ENCODE results near the gene JAKMIP2. TPM values are rescaled to one million over a fixed set of nuclear protein-coding genes. Genes with fewer than 3 reads are reported as not detected.

JAKMIP2 gene
- total RNA-seq, 2 donors from 2014 or later, result 1.2 to 6.3 TPM

DNA sequence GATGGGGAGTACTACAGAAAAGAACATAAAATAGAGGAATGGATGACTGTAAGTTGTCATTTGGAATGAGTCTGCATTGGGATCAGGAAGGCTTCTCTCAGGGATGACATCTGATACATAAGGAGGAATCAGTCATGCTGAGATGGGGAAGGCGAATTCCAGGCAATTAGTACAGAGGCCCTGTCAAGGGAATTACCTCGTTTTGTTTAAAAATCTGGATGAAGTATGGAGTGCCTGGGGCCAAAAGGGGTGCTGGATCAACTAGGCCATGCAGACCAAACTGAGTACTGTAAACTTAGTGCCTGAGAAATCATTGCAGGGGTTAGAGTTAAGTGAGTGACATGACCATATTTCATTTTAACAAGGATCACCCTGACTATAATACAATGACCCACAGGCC lies 30.5 kb downstream of the JAKMIP2 start:
- Mint-ChIP-seq H3K9me3 (peaks cover 3 to 4% of the 10 kb centered on the region in 2 donors), H3K4me1 (ENCODE audit: low read depth) (no peaks in the 10 kb centered on the region), H3K27ac (no peak overlapping the region)

DNA sequence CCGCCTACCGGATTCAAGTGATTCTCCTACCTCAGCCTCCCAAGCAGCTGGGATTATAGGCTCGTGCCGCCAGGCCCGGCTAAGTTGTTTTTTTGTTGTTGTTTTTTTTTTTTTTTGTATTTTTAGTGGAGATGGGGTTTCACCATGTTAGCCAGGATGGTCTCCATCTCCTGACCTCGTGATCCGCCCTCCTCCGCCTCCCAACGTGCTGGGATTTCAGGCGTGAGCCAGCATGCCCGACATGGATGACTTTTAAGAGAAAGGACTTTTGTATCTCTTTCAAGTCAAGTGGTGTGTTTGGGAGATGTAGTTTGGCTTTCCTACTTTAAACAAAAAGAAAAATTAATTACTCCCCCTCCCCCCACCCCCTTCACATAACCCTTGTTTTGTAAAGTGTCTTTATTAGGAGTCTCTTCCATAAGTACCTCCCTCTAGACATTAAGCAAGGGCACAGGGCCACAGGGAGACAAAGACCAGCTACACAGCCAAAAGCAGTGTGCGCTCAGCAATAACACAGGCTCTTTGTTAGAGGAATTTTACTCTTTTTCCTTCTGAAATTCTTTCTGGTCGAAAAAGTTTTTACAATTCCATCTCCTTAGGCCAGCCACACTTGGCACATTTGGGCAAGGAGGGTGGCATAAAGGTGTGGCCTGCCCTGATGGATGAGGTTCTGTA lies 31.2 kb downstream of the JAKMIP2 start:
- Mint-ChIP-seq H3K27me3 (ENCODE audit: low read depth) (no peaks in the 10 kb centered on the region), H3K27ac (no peak overlapping the region), H3K9me3 (peaks cover 3 to 4% of the 10 kb centered on the region in 2 donors), H3K4me3 (no peak overlapping the region), H3K4me1 (ENCODE audit: low read depth) (no peaks in the 10 kb centered on the region), H3K36me3 (ENCODE audit: insufficient read depth in 2 of 2) (peaks cover 0 to 3% of the 10 kb centered on the region in 2 donors)
- DNase-seq, result no peak
- ATAC-seq (replicated peaks in 1 of 2), result no peak

More for the DNA sequence above, 30.5 kb downstream of the JAKMIP2 start:
- no peak overlapping the region for H3K4me3 Mint-ChIP-seq
- DNase-seq (no peak), ATAC-seq (replicated peaks in 1 of 2) (no peak)
- H3K36me3 Mint-ChIP-seq (ENCODE audit: insufficient read depth in 2 of 2), result peaks cover 0 to 3% of the 10 kb centered on the region in 2 donors
- no peaks in the 10 kb centered on the region for H3K27me3 Mint-ChIP-seq (ENCODE audit: low read depth)

DNA sequence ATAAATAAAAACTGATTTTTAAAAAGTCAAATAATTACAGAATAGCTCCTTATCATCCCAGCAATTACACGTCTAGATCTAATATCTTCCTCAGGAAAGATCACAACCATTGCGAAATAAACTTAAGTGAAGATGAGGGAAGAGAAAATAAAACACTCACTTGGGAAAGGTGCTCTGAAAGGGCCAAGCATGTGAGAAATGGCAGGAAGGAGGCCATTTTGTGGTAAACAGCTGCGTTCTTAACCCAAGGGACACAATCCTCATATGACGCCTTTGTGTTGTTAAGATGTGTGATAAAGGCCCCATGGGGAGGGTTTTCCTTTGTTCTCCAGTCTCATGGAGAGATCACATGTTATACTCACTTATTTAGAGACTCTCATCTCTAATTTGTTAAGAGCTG lies 32.5 kb downstream of the JAKMIP2 start:
- no peaks in the 10 kb centered on the region for H3K27me3 Mint-ChIP-seq (ENCODE audit: low read depth)
- no peak overlapping the region for H3K4me3 Mint-ChIP-seq
- no peaks in the 10 kb centered on the region for H3K4me1 Mint-ChIP-seq (ENCODE audit: low read depth)
- H3K9me3 Mint-ChIP-seq, result peaks cover 3 to 4% of the 10 kb centered on the region in 2 donors
- no peak for DNase-seq
- peaks cover 0 to 3% of the 10 kb centered on the region in 2 donors for H3K36me3 Mint-ChIP-seq (ENCODE audit: insufficient read depth in 2 of 2)
- ATAC-seq (replicated peaks in 1 of 2), result no peak
- no peak overlapping the region for H3K27ac Mint-ChIP-seq

DNA sequence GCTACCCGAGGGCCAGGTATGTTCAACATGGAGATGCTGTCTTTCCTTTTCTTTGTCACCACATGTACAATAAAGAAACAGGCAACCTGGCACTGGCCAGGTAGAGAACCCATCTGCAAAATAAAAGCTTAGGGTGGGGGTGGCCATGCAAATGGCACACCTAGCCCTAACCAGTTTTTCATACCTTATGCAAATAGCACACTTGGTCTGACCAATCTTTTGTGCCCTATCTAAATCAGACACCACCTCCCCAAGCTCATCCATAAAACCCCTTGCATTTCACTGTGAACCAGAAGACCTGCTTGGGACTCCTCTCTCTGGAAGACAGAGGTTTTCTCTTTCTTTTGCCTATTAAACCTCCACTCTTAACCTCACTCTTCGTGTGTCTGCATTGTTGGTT lies 33.9 kb downstream of the JAKMIP2 start:
- no peak overlapping the region for H3K27ac Mint-ChIP-seq
- ATAC-seq (replicated peaks in 1 of 2) (no peak), DNase-seq (no peak)
- H3K4me1 Mint-ChIP-seq (ENCODE audit: low read depth), result no peaks in the 10 kb centered on the region
- H3K9me3 Mint-ChIP-seq, result peaks cover 3 to 4% of the 10 kb centered on the region in 2 donors
- no peaks in the 10 kb centered on the region for H3K27me3 Mint-ChIP-seq (ENCODE audit: low read depth)
- H3K4me3 Mint-ChIP-seq, result no peak overlapping the region
- peaks cover 0 to 3% of the 10 kb centered on the region in 2 donors for H3K36me3 Mint-ChIP-seq (ENCODE audit: insufficient read depth in 2 of 2)

DNA sequence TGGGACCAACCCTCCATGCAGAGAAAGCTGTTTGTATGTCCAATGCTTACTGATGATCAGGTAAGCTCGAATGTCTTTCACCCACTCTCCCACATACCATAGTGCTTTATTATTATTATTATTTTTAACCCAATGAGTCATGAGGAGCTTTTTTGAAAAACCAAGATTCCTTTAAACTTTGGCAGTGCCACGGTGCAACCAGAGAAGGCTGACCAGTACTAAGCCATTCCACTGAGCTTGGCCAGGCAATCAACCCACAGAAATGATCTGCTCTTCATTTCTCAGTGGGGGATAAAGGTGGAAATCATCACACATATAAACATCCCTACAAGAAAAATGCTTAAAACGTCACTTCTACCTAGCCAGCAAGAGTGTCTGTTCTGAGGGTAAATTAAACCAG lies 35.5 kb downstream of the JAKMIP2 start:
- H3K4me1 Mint-ChIP-seq (ENCODE audit: low read depth), result no peaks in the 10 kb centered on the region
- peaks cover 0 to 2% of the 10 kb centered on the region in 2 donors for H3K9me3 Mint-ChIP-seq
- no peaks in the 10 kb centered on the region for H3K27me3 Mint-ChIP-seq (ENCODE audit: low read depth)
- H3K36me3 Mint-ChIP-seq (ENCODE audit: insufficient read depth in 2 of 2), result peaks cover 0 to 2% of the 10 kb centered on the region in 2 donors
- no peak overlapping the region for H3K4me3 Mint-ChIP-seq
- ATAC-seq (replicated peaks in 1 of 2) (no peak), DNase-seq (no peak)
- no peak overlapping the region for H3K27ac Mint-ChIP-seq

DNA sequence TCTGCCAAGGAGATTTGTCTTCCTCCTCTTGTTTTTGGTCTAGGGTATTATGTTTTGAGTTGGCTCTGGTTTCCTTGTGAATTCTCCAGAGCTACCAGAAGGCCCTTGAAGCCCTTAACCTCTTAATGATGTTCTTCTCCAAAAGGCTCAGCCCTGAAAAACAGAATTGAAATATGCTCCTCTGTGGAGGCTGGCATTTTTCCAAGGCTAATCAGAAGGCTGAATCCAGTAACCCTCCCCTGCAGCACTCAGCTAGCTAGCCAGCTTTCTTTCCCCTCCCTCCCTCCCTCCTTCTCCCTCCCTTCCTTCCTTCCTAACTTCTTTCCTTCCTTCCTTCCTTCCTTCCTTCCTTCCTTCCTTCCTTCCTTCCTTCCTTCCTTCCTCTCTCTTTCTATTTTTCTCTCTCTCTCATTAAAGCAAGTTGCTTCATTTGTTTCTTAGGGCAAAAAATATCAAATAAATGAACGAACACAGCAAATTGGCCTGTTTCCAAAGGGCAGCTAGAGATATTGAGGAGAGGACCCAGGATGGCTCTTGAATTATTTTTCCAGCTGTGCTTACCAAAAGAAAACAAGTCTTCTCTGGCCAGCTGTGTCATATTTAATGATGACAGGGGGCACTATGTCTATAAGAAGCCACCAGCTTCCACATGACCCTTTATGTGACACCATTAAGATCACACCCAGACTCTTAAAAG lies 38.7 kb downstream of the JAKMIP2 start:
- no peak for DNase-seq
- H3K4me3 Mint-ChIP-seq, result no peak overlapping the region
- no peaks in the 10 kb centered on the region for H3K36me3 Mint-ChIP-seq (ENCODE audit: insufficient read depth in 2 of 2)
- H3K27ac Mint-ChIP-seq, result no peak overlapping the region
- H3K27me3 Mint-ChIP-seq (ENCODE audit: low read depth), result no peaks in the 10 kb centered on the region
- no peak for ATAC-seq (replicated peaks in 1 of 2)
- H3K4me1 Mint-ChIP-seq (ENCODE audit: low read depth), result no peaks in the 10 kb centered on the region
- H3K9me3 Mint-ChIP-seq, result no peaks in the 10 kb centered on the region

DNA sequence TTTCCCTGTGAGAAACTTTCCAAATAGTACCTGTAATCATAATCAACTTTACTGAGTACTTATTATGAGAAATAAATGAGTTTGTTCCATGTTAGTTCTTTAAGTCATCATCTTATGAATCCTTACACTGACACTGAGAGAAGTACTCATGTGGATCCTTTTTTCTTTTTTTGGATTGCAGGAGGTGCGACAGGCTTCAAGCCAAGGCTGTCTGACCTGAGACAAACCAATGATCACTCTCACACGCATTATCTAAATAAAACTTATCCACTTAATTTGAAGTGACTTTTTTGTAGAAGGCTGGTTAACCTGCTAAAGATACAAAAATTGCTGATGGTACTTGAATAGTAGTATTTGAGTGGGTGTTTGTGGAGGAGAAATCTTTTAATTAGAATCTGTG lies 39.5 kb downstream of the JAKMIP2 start:
- Mint-ChIP-seq H3K36me3 (ENCODE audit: insufficient read depth in 2 of 2) (no peaks in the 10 kb centered on the region), H3K27ac (no peak overlapping the region), H3K27me3 (ENCODE audit: low read depth) (no peaks in the 10 kb centered on the region), H3K4me3 (no peak overlapping the region), H3K9me3 (no peaks in the 10 kb centered on the region), H3K4me1 (ENCODE audit: low read depth) (no peaks in the 10 kb centered on the region)
- no peak for ATAC-seq (replicated peaks in 1 of 2)
- no peak for DNase-seq

DNA sequence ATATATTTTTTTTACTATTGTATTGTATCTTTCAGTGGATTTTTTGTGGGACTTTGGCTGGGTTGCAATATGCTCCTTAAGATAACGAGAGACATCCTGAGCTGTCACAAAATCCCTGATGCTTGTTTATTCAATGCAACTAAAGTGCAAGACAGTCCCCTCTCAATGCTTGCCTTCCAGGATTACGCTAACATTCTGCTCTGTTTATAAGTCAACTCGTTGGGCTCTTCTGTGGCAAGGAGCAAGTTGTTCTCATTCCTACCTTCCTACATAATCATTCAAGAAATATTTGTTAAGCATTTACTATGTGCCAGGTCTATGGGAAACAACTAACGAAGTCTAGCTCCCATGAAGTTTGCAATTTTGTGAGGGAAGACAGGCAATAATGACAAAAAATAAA lies 40.4 kb downstream of the JAKMIP2 start:
- H3K4me3 Mint-ChIP-seq, result no peak overlapping the region
- ATAC-seq (replicated peaks in 1 of 2) (no peak), DNase-seq (no peak)
- H3K27ac Mint-ChIP-seq, result no peak overlapping the region
- H3K9me3 Mint-ChIP-seq, result no peaks in the 10 kb centered on the region
- no peaks in the 10 kb centered on the region for H3K27me3 Mint-ChIP-seq (ENCODE audit: low read depth)
- H3K36me3 Mint-ChIP-seq (ENCODE audit: insufficient read depth in 2 of 2), result no peaks in the 10 kb centered on the region
- H3K4me1 Mint-ChIP-seq (ENCODE audit: low read depth), result no peaks in the 10 kb centered on the region

DNA sequence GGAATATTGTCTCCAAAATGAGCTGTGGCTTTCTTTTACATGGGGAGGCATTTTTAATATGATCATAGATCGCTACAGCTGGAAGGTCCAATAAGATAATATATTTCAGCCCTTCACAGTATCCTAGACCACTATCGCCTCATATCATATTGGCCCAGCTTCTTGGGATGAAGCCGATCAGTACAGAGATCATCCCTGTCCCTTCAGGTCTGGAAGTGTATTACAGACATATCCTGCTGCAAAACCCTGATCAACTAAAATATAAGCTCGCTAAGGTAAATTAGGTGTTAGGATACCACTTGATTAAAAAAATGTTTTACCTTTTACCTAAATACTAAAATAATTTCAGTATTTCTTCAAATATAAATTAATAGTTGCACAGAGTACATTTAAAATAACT lies 41.7 kb downstream of the JAKMIP2 start:
- no peaks in the 10 kb centered on the region for H3K27me3 Mint-ChIP-seq (ENCODE audit: low read depth)
- H3K36me3 Mint-ChIP-seq (ENCODE audit: insufficient read depth in 2 of 2), result no peaks in the 10 kb centered on the region
- no peak overlapping the region for H3K27ac Mint-ChIP-seq
- ATAC-seq (replicated peaks in 1 of 2), result no peak
- no peak overlapping the region for H3K4me3 Mint-ChIP-seq
- no peak for DNase-seq
- no peaks in the 10 kb centered on the region for H3K4me1 Mint-ChIP-seq (ENCODE audit: low read depth)
- H3K9me3 Mint-ChIP-seq, result no peaks in the 10 kb centered on the region

DNA sequence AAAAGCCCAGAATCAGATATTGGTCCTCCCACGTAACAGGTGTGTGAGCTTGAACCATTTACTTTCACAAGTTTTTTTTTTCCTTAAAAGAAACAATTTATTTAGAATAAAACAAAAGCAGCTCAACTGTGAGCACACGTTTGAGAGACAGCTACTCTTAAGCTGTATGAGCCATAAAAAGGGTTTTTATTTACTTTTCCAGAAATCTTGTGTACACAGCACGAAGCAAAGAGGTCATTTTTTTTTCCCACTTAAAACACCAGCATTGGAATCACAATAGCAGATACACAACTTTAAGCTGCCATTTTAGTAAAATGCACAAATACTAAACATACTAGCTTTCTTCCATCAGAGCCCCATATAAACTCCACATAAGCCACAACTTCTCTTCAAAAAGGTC lies 44.6 kb downstream of the JAKMIP2 start:
- Mint-ChIP-seq H3K27me3 (ENCODE audit: low read depth) (no peaks in the 10 kb centered on the region), H3K9me3 (peaks cover 3 to 5% of the 10 kb centered on the region in 2 donors), H3K4me3 (no peak overlapping the region), H3K4me1 (ENCODE audit: low read depth) (no peaks in the 10 kb centered on the region), H3K36me3 (ENCODE audit: insufficient read depth in 2 of 2) (no peaks in the 10 kb centered on the region), H3K27ac (no peak overlapping the region)
- ATAC-seq (replicated peaks in 1 of 2), result no peak
- no peak for DNase-seq

DNA sequence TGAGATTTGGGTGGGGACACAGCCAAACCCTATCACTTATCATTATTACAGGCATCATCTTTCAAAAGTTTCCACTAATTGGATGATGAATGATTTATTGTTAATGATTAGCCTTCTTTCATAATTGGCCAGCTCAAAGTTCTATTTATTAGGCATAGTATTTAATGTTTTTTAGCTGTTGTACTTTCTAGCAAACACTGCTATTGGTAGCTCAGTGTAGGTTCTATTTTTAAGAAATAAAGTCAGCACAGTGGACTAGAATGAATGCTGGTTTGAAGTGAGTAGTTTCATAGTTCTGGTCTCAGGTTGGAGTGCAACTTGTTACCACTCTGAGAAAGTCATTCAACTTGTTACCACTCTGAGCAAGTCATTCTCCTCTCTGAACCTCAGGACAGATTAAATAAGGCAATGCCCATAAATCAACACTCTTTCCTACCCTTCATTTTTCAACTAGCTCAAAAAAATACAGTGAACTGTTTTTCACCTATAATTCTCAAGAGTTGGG lies 46.9 kb downstream of the JAKMIP2 start:
- Mint-ChIP-seq H3K4me1 (ENCODE audit: low read depth) (no peaks in the 10 kb centered on the region), H3K9me3 (peaks cover 3 to 5% of the 10 kb centered on the region in 2 donors), H3K27me3 (ENCODE audit: low read depth) (no peaks in the 10 kb centered on the region), H3K4me3 (no peak overlapping the region), H3K36me3 (ENCODE audit: insufficient read depth in 2 of 2) (no peaks in the 10 kb centered on the region), H3K27ac (no peak overlapping the region)
- DNase-seq (no peak), ATAC-seq (replicated peaks in 1 of 2) (no peak)

DNA sequence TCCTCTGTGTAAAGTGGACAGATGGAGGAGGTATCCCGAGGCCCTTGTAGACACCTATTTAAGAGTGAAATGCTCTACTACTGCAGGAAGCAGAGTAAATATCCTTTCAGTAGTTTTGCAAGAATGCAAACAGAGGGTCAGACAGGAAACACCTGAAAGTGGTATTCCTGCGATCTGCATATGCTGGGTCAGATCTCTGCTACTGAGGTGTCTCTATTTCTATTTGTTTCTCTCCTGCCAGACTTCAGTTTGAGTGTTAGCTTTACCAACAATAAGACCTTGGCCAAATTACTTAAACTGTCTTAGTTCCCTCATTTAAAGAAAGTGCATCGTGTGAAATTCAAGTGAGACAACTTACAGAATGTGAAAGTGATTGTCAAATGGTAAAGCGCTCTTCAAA lies 47.6 kb downstream of the JAKMIP2 start:
- H3K36me3 Mint-ChIP-seq (ENCODE audit: insufficient read depth in 2 of 2), result no peaks in the 10 kb centered on the region
- H3K27me3 Mint-ChIP-seq (ENCODE audit: low read depth), result no peaks in the 10 kb centered on the region
- no peaks in the 10 kb centered on the region for H3K4me1 Mint-ChIP-seq (ENCODE audit: low read depth)
- no peak for DNase-seq
- no peak overlapping the region for H3K4me3 Mint-ChIP-seq
- H3K9me3 Mint-ChIP-seq, result peaks cover 3 to 5% of the 10 kb centered on the region in 2 donors
- no peak for ATAC-seq (replicated peaks in 1 of 2)
- H3K27ac Mint-ChIP-seq, result no peak overlapping the region

DNA sequence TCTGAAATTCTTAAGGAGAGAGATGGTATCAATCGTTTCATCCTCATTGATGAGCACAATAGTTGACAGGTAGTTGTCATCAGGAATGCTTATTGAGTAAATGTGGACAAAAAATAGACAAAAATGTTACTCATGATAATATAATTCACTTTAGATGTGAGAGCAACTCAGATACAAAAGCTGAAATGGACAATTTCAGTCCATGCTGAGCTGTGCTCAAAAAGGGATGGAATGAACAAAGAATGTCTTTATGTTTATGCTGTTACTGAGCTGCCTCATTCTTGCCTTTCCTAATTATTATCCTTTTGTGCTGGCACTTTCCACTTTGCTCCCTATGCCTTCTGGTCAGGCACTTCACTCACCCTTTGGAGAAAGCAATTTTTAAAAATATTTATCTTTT lies 49.5 kb downstream of the JAKMIP2 start:
- ATAC-seq (replicated peaks in 1 of 2) (no peak), DNase-seq (no peak)
- H3K27ac Mint-ChIP-seq, result no peak overlapping the region
- no peaks in the 10 kb centered on the region for H3K27me3 Mint-ChIP-seq (ENCODE audit: low read depth)
- no peaks in the 10 kb centered on the region for H3K4me1 Mint-ChIP-seq (ENCODE audit: low read depth)
- peaks cover 3 to 5% of the 10 kb centered on the region in 2 donors for H3K9me3 Mint-ChIP-seq
- H3K36me3 Mint-ChIP-seq (ENCODE audit: insufficient read depth in 2 of 2), result no peaks in the 10 kb centered on the region
- no peak overlapping the region for H3K4me3 Mint-ChIP-seq
